Stimulated activated CD4-positive, alpha-beta T cell treated with anti-CD3 and anti-CD28 coated beads, Interleukin-1b, Interleukin-23, amount 100 ng/mL, for 1 hour (primary cell): ENCODE measurements around the gene OGFRL1.

Experiments used
- DNase-seq, 2 donors: peaks; one replicate each; pipeline ENCODE4 v3.0.0-alpha.2; 2020; ENCODE audit warnings: low read depth in 2 of 2

OGFRL1 gene

GRCh38 chr6:71287038-71287437 is 1.6 kb upstream of the OGFRL1 start:
- DNase-seq, result no peak

- no peak for DNase-seq
Observed at GRCh38 chr6:71287926-71288227, 734 bp upstream of the OGFRL1 start.

- no peak for DNase-seq
Observed at GRCh38 chr6:71289039-71289801, 609 bp downstream of the OGFRL1 start.

GRCh38 chr6:71289802-71290175 is 1.2 kb downstream of the OGFRL1 start:
- DNase-seq, result no peak

GRCh38 chr6:71290611-71291010 is 2.0 kb downstream of the OGFRL1 start:
- no peak for DNase-seq

- no peak for DNase-seq
Observed at GRCh38 chr6:71292001-71292400, 3.4 kb downstream of the OGFRL1 start.

- no peak for DNase-seq
Observed at GRCh38 chr6:71294121-71294523, 5.5 kb downstream of the OGFRL1 start.

GRCh38 chr6:71298459-71298858 is 9.8 kb downstream of the OGFRL1 start:
- no peak for DNase-seq

GRCh38 chr6:71299541-71300470 is 11.2 kb downstream of the OGFRL1 start:
- no peak for DNase-seq

GRCh38 chr6:71300561-71301168 is 12.1 kb downstream of the OGFRL1 start:
- no peak for DNase-seq

- DNase-seq, result no peak
Observed at GRCh38 chr6:71301546-71301945, 12.9 kb downstream of the OGFRL1 start.

GRCh38 chr6:71309656-71310055 is 21.0 kb downstream of the OGFRL1 start:
- DNase-seq, result no peak

- no peak for DNase-seq
Observed at GRCh38 chr6:71310261-71310660, 21.6 kb downstream of the OGFRL1 start.

GRCh38 chr6:71312089-71312488 is 23.5 kb downstream of the OGFRL1 start:
- no peak for DNase-seq

- no peak for DNase-seq
Observed at GRCh38 chr6:71317441-71317840, 28.8 kb downstream of the OGFRL1 start.

GRCh38 chr6:71320041-71320440 is 31.4 kb downstream of the OGFRL1 start:
- no peak for DNase-seq

GRCh38 chr6:71321314-71321713 is 32.7 kb downstream of the OGFRL1 start:
- DNase-seq, result no peak

- no peak for DNase-seq
Observed at GRCh38 chr6:71324194-71324785, 35.7 kb downstream of the OGFRL1 start.

GRCh38 chr6:71326611-71327010 is 38.0 kb downstream of the OGFRL1 start:
- DNase-seq, result no peak

- no peak for DNase-seq
Observed at GRCh38 chr6:71330501-71330900, 41.9 kb downstream of the OGFRL1 start.

- no peak for DNase-seq
Observed at GRCh38 chr6:71332012-71332411, 43.4 kb downstream of the OGFRL1 start.

- no peak for DNase-seq
Observed at GRCh38 chr6:71333050-71333449, 44.4 kb downstream of the OGFRL1 start.
